NOMO-1 treated with dmso at 0.1 percent for 144 hours (cell line): ENCODE data around the gene PUSL1.

Experiments used
- DNase-seq: peaks from one replicate; lab custom pipeline; 2025; ENCODE audit not compliant: unreplicated experiment; lab: John Stamatoyannopoulos, UW

Gene PUSL1

GRCh38 chr1:1307923-1308755 is at the start of gene PUSL1, which contains the start of gene ACAP3:
TSS of gene PUSL1 (plus strand) at chr1:1308597. CDS start at chr1:1308644, 47 bp downstream.
TSS of gene ACAP3 (minus strand) at chr1:1307930. CDS start at chr1:1307815, 115 bp downstream.
- peak; percentile 95 for DNase-seq

GRCh38 chr1:1259119-1259488 is 49.3 kb upstream of the PUSL1 start:
- DNase-seq, result no peak

- no peak for DNase-seq
Observed at GRCh38 chr1:1259540-1259939, 48.9 kb upstream of the PUSL1 start.

GRCh38 chr1:1259951-1260600 is 48.3 kb upstream of the PUSL1 start:
- DNase-seq, result peak; percentile 65

- no peak for DNase-seq
Observed at GRCh38 chr1:1260843-1261560, 47.4 kb upstream of the PUSL1 start.

GRCh38 chr1:1262071-1262470 is 46.3 kb upstream of the PUSL1 start:
- no peak for DNase-seq

GRCh38 chr1:1262758-1263157 is 45.6 kb upstream of the PUSL1 start:
- DNase-seq, result no peak

- DNase-seq, result no peak
Observed at GRCh38 chr1:1264026-1264425, 44.4 kb upstream of the PUSL1 start.

GRCh38 chr1:1264868-1265272 is 43.5 kb upstream of the PUSL1 start:
- DNase-seq, result no peak

GRCh38 chr1:1267488-1268283 is 40.7 kb upstream of the PUSL1 start:
- no peak for DNase-seq

- DNase-seq, result no peak
Observed at GRCh38 chr1:1268284-1268682, 40.1 kb upstream of the PUSL1 start.

GRCh38 chr1:1270813-1271212 is 37.6 kb upstream of the PUSL1 start:
- no peak for DNase-seq

- DNase-seq, result no peak
Observed at GRCh38 chr1:1272341-1273208, 35.8 kb upstream of the PUSL1 start.

GRCh38 chr1:1273209-1273511 is 35.2 kb upstream of the PUSL1 start:
- DNase-seq, result no peak

GRCh38 chr1:1273512-1274298 is 34.7 kb upstream of the PUSL1 start, which contains the start of gene UBE2J2:
TSS of gene UBE2J2 (minus strand) at chr1:1273854. CDS start at chr1:1267992, 5,862 bp downstream.
- peak; percentile 87 for DNase-seq

- no peak for DNase-seq
Observed at GRCh38 chr1:1274299-1274930, 34.0 kb upstream of the PUSL1 start.

GRCh38 chr1:1274931-1275431 is 33.4 kb upstream of the PUSL1 start:
- no peak for DNase-seq

- no peak for DNase-seq
Observed at GRCh38 chr1:1275836-1276235, 32.6 kb upstream of the PUSL1 start.

- no peak for DNase-seq
Observed at GRCh38 chr1:1278620-1279019, 29.8 kb upstream of the PUSL1 start.
